ENCODE measurements around the gene DDOST. TPM values are rescaled to one million over a fixed set of nuclear protein-coding genes. Genes with fewer than 3 reads are reported as not detected.

The DDOST gene
- total RNA-seq, 1 experiment from 2014 or later, result 238 TPM

- TF ChIP-seq EZH2 (IDR thresholded peaks at IDR 0.05; ENCODE audit: borderline replicate concordance, low read depth, low read length, poor library complexity, severe bottlenecking) (no peak), CTCF (conservative IDR thresholded peaks at IDR 0.05; ENCODE audit: low read depth, low read length) (no peak)
- POLR2A ChIA-PET (ENCODE audit: low non-redundant PET), result no interaction called here
- DNase-seq (ENCODE audit: low spot score), result no peak
- BruUV-seq (replicated peaks), result no TSS peak
- no peaks in the 10 kb centered on the region for H3K27me3 ChIP-seq (replicated peaks; ENCODE audit: insufficient read depth, low read depth, low read length, poor library complexity)
- no peak overlapping the region for H3K27ac ChIP-seq (ENCODE audit: low read depth, low read length, poor library complexity, severe bottlenecking)
- no peaks in the 10 kb centered on the region for H3K4me1 ChIP-seq (ENCODE audit: insufficient read depth, low read length, poor library complexity, severe bottlenecking)
- no peaks in the 10 kb centered on the region for H3K9me3 ChIP-seq (ENCODE audit: low read depth, low read length, poor library complexity, severe bottlenecking)
- intact Hi-C loops (cut with micrococcal nuclease; ENCODE audit: unreplicated experiment), result no loop called here
- H3K4me3 ChIP-seq (ENCODE audit: low read depth, low read length, poor library complexity, severe bottlenecking), result no peak overlapping the region
- H3K36me3 ChIP-seq (ENCODE audit: insufficient read depth, low read length, poor library complexity, severe bottlenecking), result no peaks in the 10 kb centered on the region
- CTCF ChIA-PET, result no interaction called here
Observed at GRCh38 chr1:20626098-20626427, 35.1 kb downstream of the DDOST start.

- Histone ChIP-seq H3K27ac (ENCODE audit: low read depth, low read length, poor library complexity, severe bottlenecking) (no peak overlapping the region), H3K9me3 (ENCODE audit: low read depth, low read length, poor library complexity, severe bottlenecking) (no peaks in the 10 kb centered on the region), H3K27me3 (replicated peaks; ENCODE audit: insufficient read depth, low read depth, low read length, poor library complexity) (no peaks in the 10 kb centered on the region), H3K4me3 (ENCODE audit: low read depth, low read length, poor library complexity, severe bottlenecking) (no peak overlapping the region), H3K36me3 (ENCODE audit: insufficient read depth, low read length, poor library complexity, severe bottlenecking) (no peaks in the 10 kb centered on the region), H3K4me1 (ENCODE audit: insufficient read depth, low read length, poor library complexity, severe bottlenecking) (no peaks in the 10 kb centered on the region)
- DNase-seq (ENCODE audit: low spot score), result no peak
- POLR2A ChIA-PET (ENCODE audit: low non-redundant PET), result no interaction called here
- no TSS peak for BruUV-seq (replicated peaks)
- intact Hi-C loops (cut with micrococcal nuclease; ENCODE audit: unreplicated experiment), result no loop called here
- TF ChIP-seq EZH2 (IDR thresholded peaks at IDR 0.05; ENCODE audit: borderline replicate concordance, low read depth, low read length, poor library complexity, severe bottlenecking) (no peak), CTCF (conservative IDR thresholded peaks at IDR 0.05; ENCODE audit: low read depth, low read length) (no peak)
- CTCF ChIA-PET, result no interaction called here
Observed at GRCh38 chr1:20625176-20626097, 35.7 kb downstream of the DDOST start.

- Histone ChIP-seq H3K4me3 (ENCODE audit: low read depth, low read length, poor library complexity, severe bottlenecking) (no peak overlapping the region), H3K9me3 (ENCODE audit: low read depth, low read length, poor library complexity, severe bottlenecking) (no peaks in the 10 kb centered on the region), H3K36me3 (ENCODE audit: insufficient read depth, low read length, poor library complexity, severe bottlenecking) (no peaks in the 10 kb centered on the region), H3K4me1 (ENCODE audit: insufficient read depth, low read length, poor library complexity, severe bottlenecking) (no peaks in the 10 kb centered on the region), H3K27me3 (replicated peaks; ENCODE audit: insufficient read depth, low read depth, low read length, poor library complexity) (no peaks in the 10 kb centered on the region), H3K27ac (ENCODE audit: low read depth, low read length, poor library complexity, severe bottlenecking) (no peak overlapping the region)
- no peak for DNase-seq (ENCODE audit: low spot score)
- intact Hi-C loops (cut with micrococcal nuclease; ENCODE audit: unreplicated experiment), result no loop called here
- ChIA-PET POLR2A (ENCODE audit: low non-redundant PET) (no interaction called here), CTCF (no interaction called here)
- BruUV-seq (replicated peaks), result no TSS peak
- TF ChIP-seq CTCF (conservative IDR thresholded peaks at IDR 0.05; ENCODE audit: low read depth, low read length) (no peak), EZH2 (IDR thresholded peaks at IDR 0.05; ENCODE audit: borderline replicate concordance, low read depth, low read length, poor library complexity, severe bottlenecking) (no peak)
Observed at GRCh38 chr1:20624709-20625108, 36.5 kb downstream of the DDOST start.
